HCT116 (cell line): ENCODE measurements around the gene GALNT18. TPM values are rescaled to one million over a fixed set of nuclear protein-coding genes. Genes with fewer than 3 reads are reported as not detected.

Experiments used
- ATAC-seq: fragments of 200-7000 bp; cut with Tn5 transposase; 2 replicates; pipeline ENCODE4 v1.9.1; 2020; ENCODE audit warnings: mild to moderate bottlenecking, moderate library complexity
- BruUV-seq: library from RNA; stranded (reverse); fragments of 400-500 nt; replicated peaks from 2 replicates; lab custom pipeline; 2021; lab: Mats Ljungman, UMichigan
- CTCF ChIA-PET: fragments of 300-600 bp; sonication (Branson Sonifier 250); formaldehyde crosslinking; loops from one replicate; lab custom pipeline; 2021; ENCODE audit warnings: antibody characterized with exemption; lab: Charles Lee
- POLR2A ChIA-PET: fragments of 300-600, 350-600 bp; sonication (Branson Sonifier 250); formaldehyde crosslinking; loops from one replicate; lab custom pipeline; 2021; ENCODE audit warnings: antibody characterized with exemption; lab: Charles Lee
- RAD21 ChIA-PET, 2 experiments: fragments of 300-600 bp; sonication (Branson Sonifier 250); formaldehyde crosslinking; loops; one replicate each; lab custom pipeline; 2023; ENCODE audit warnings: low total read pairs in 2 of 2; ENCODE audit not compliant: uncharacterized antibody in 2 of 2, unreplicated experiment in 2 of 2, low non-redundant PET in 1 of 2; lab: Charles Lee
- DNase-seq: peaks from one replicate; pipeline ENCODE4 v3.0.0-alpha.2; 2010; ENCODE audit warnings: low read depth, low spot score
- H2AFZ ChIP-seq: fragments of 200-600 bp; shearing (Covaris generic), sonication (generic); 2 replicates; pipeline ENCODE4 v1.6.1; 2017; ENCODE audit warnings: low read depth, mixed run types, mixed read lengths, antibody characterized with exemption, low read length; ENCODE audit not compliant: poor library complexity, severe bottlenecking
- H3K27ac ChIP-seq: 2 replicates; pipeline ENCODE4 v1.5.1; 2012; ENCODE audit warnings: low read depth, low read length
- H3K27me3 ChIP-seq: fragments of 200-600 bp; sonication (generic); 2 replicates; pipeline ENCODE4 v1.6.1; 2016; ENCODE audit warnings: mixed run types, low read length, mixed read lengths; ENCODE audit not compliant: insufficient read depth
- H3K36me3 ChIP-seq, 2 experiments: fragments of 200-500 bp in 1 of 2; fragments of 200-600 bp in 1 of 2; sonication (Bioruptor generic) in 1 of 2; sonication (generic) in 1 of 2; 2 replicates each; pipeline versions ENCODE4 v1.5.1 to v1.6.1; 2014 to 2016; ENCODE audit warnings: low read length in 2 of 2, inconsistent platforms in 1 of 2, mixed read lengths in 1 of 2, mixed run types in 1 of 2; ENCODE audit not compliant: insufficient read depth in 2 of 2, control insufficient read depth in 1 of 2
- H3K4me1 ChIP-seq, 2 experiments: fragments of 200-600 bp in 1 of 2; sonication (generic) in 1 of 2; 2 replicates each; pipeline versions ENCODE4 v1.5.1 to v1.6.1; 2012 to 2017; ENCODE audit warnings: low read length in 2 of 2, inconsistent platforms in 1 of 2, mild to moderate bottlenecking in 1 of 2, mixed read lengths in 1 of 2, mixed run types in 1 of 2, moderate library complexity in 1 of 2; ENCODE audit not compliant: insufficient read depth in 2 of 2, control insufficient read depth in 1 of 2
- H3K4me2 ChIP-seq: fragments of 200-600 bp; sonication (generic); 2 replicates; pipeline ENCODE4 v1.6.1; 2017; ENCODE audit warnings: mixed run types, low read length, mixed read lengths
- H3K4me3 ChIP-seq, 2 experiments: fragments of 200-600 bp in 1 of 2; sonication (generic) in 1 of 2; replicated peaks in 1 of 2; 2 replicates each; pipeline ENCODE4 v1.5.1; 2011 to 2016; ENCODE audit warnings: low read length in 2 of 2, control low read depth in 1 of 2, low read depth in 1 of 2, mild to moderate bottlenecking in 1 of 2, mixed read lengths in 1 of 2, mixed run types in 1 of 2
- H3K79me2 ChIP-seq: fragments of 200-600 bp; sonication (generic); 2 replicates; pipeline ENCODE4 v1.6.1; 2017; ENCODE audit warnings: mild to moderate bottlenecking, mixed run types, low read length, moderate library complexity, mixed read lengths; ENCODE audit not compliant: insufficient read depth
- H3K9ac ChIP-seq: fragments of 200-600 bp; sonication (generic); 2 replicates; pipeline ENCODE4 v1.6.1; 2016; ENCODE audit warnings: low read length, mixed read lengths
- H3K9me2 ChIP-seq: fragments of 200-600 bp; sonication (generic), shearing (Covaris generic); 2 replicates; pipeline ENCODE4 v1.6.1; 2017; ENCODE audit warnings: mixed run types, mild to moderate bottlenecking, moderate library complexity; ENCODE audit not compliant: insufficient read depth
- H3K9me3 ChIP-seq, 2 experiments: fragments of 200-500 bp in 1 of 2; fragments of 200-600 bp in 1 of 2; sonication (Bioruptor generic) in 1 of 2; sonication (generic) in 1 of 2; 2 replicates each; pipeline ENCODE4 v1.6.1; 2014 to 2017; ENCODE audit warnings: low read length in 2 of 2, mixed read lengths in 2 of 2, inconsistent platforms in 1 of 2, low read depth in 1 of 2, mild to moderate bottlenecking in 1 of 2, mixed run types in 1 of 2, moderate library complexity in 1 of 2; ENCODE audit not compliant: control insufficient read depth in 1 of 2, insufficient read depth in 1 of 2
- H4K20me1 ChIP-seq: fragments of 200-600 bp; sonication (generic), shearing (Covaris generic); 2 replicates; pipeline ENCODE4 v1.6.1; 2017; ENCODE audit warnings: mixed run types, mild to moderate bottlenecking, moderate library complexity; ENCODE audit not compliant: insufficient read depth
- CEBPB ChIP-seq: IDR thresholded peaks from 2 replicates; pipeline ENCODE4 v1.6.1; 2012; ENCODE audit warnings: low read depth
- EZH2phosphoT487 ChIP-seq: fragments of 200-600 bp; IDR thresholded peaks from 2 replicates; pipeline ENCODE4 v1.6.1; 2018; ENCODE audit warnings: antibody characterized with exemption, borderline replicate concordance
- FOSL1 ChIP-seq: IDR thresholded peaks from 2 replicates; pipeline ENCODE4 v1.6.1; 2012; ENCODE audit warnings: low read depth
- RAD21 ChIP-seq: IDR thresholded peaks from 2 replicates; pipeline ENCODE4 v1.6.1; 2012; ENCODE audit warnings: low read depth, mild to moderate bottlenecking
- SP1 ChIP-seq: IDR thresholded peaks from 2 replicates; pipeline ENCODE4 v1.6.1; 2012; ENCODE audit warnings: low read depth
- SRF ChIP-seq: IDR thresholded peaks from 2 replicates; pipeline ENCODE4 v1.6.1; 2012; ENCODE audit warnings: low read depth
- ZFX ChIP-seq: fragments of 450-650 bp; IDR thresholded peaks from 2 replicates; pipeline ENCODE4 v1.6.1; 2017
- ZNF274 ChIP-seq: fragments of 200-500 bp; sonication (Bioruptor generic); IDR thresholded peaks from 2 replicates; pipeline ENCODE4 v1.6.1; 2014; ENCODE audit warnings: mild to moderate bottlenecking, low read depth, low read length, inconsistent platforms
- intact Hi-C: fragments of 100-400 bp; cut with micrococcal nuclease; formaldehyde crosslinking; loops from 2 replicates; pipeline ENCODE4 v1.10.0; 2022
- total RNA-seq: library from RNA; stranded (reverse); gene quantifications from one replicate; pipeline ENCODE4 v1.2.1, GENCODE V29; 2021; ENCODE audit not compliant: unreplicated experiment
- TF ChIP-seq, protein P1 (sequence below): IDR thresholded peaks from 2 replicates; pipeline ENCODE4 v1.6.1; 2012; ENCODE audit warnings: low read depth
- TF ChIP-seq, protein P2 (sequence below): IDR thresholded peaks from 2 replicates; pipeline ENCODE4 v1.6.1; 2012
- TF ChIP-seq, protein P3 (sequence below): IDR thresholded peaks from 2 replicates; pipeline ENCODE4 v1.6.1; 2011; ENCODE audit warnings: mild to moderate bottlenecking, low read length, moderate library complexity; ENCODE audit not compliant: insufficient replicate concordance; ENCODE audit errors: extremely low read depth

Gene GALNT18
- total RNA-seq, 1 experiment from 2014 or later, result 19.9 TPM

GRCh38 chr11:11366793-11367192 lies 255.0 kb downstream of the GALNT18 start:
- Histone ChIP-seq H3K27ac (no peak overlapping the region), H2AFZ (no peak overlapping the region), H3K79me2 (no peaks in the 10 kb centered on the region), H3K9ac (no peak overlapping the region), H3K27me3 (no peaks in the 10 kb centered on the region), H3K9me2 (no peaks in the 10 kb centered on the region), H4K20me1 (no peaks in the 10 kb centered on the region), H3K4me3 (no peak overlapping the region), H3K9me3 (peaks cover 0 to 4% of the 10 kb centered on the region in 2 experiments; a peak in 1 of 4 replicates), H3K4me2 (no peak overlapping the region), H3K4me1 (no peaks in the 10 kb centered on the region), H3K36me3 (peaks cover 0 to 5% of the 10 kb centered on the region in 2 experiments; a peak in 1 of 4 replicates)
- TF ChIP-seq SP1 (no peak), EZH2phosphoT487 (no peak), FOSL1 (no peak)
- TF ChIP-seq, protein P1, sequence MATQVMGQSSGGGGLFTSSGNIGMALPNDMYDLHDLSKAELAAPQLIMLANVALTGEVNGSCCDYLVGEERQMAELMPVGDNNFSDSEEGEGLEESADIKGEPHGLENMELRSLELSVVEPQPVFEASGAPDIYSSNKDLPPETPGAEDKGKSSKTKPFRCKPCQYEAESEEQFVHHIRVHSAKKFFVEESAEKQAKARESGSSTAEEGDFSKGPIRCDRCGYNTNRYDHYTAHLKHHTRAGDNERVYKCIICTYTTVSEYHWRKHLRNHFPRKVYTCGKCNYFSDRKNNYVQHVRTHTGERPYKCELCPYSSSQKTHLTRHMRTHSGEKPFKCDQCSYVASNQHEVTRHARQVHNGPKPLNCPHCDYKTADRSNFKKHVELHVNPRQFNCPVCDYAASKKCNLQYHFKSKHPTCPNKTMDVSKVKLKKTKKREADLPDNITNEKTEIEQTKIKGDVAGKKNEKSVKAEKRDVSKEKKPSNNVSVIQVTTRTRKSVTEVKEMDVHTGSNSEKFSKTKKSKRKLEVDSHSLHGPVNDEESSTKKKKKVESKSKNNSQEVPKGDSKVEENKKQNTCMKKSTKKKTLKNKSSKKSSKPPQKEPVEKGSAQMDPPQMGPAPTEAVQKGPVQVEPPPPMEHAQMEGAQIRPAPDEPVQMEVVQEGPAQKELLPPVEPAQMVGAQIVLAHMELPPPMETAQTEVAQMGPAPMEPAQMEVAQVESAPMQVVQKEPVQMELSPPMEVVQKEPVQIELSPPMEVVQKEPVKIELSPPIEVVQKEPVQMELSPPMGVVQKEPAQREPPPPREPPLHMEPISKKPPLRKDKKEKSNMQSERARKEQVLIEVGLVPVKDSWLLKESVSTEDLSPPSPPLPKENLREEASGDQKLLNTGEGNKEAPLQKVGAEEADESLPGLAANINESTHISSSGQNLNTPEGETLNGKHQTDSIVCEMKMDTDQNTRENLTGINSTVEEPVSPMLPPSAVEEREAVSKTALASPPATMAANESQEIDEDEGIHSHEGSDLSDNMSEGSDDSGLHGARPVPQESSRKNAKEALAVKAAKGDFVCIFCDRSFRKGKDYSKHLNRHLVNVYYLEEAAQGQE, result peak; percentile 56
- ATAC-seq (no peak), DNase-seq (no peak)
- BruUV-seq, result no TSS peak
- CTCF ChIA-PET, result no interaction called here
- intact Hi-C loops, result no loop called here
- RAD21 ChIA-PET, result no interaction called here
- POLR2A ChIA-PET, result no interaction called here

GRCh38 chr11:11363674-11364073 lies 258.1 kb downstream of the GALNT18 start:
- no peak overlapping the region for H3K9ac ChIP-seq
- no peak overlapping the region for H3K4me3 ChIP-seq
- ChIA-PET CTCF (no interaction called here), RAD21 (no interaction called here), POLR2A (no interaction called here)
- H3K9me3 ChIP-seq, result peaks cover 0 to 4% of the 10 kb centered on the region in 2 experiments; a peak in 1 of 4 replicates
- H3K27me3 ChIP-seq, result no peaks in the 10 kb centered on the region
- ATAC-seq, result no peak
- DNase-seq, result no peak
- no peak overlapping the region for H2AFZ ChIP-seq
- no peaks in the 10 kb centered on the region for H3K79me2 ChIP-seq
- H3K4me1 ChIP-seq, result no peaks in the 10 kb centered on the region
- H3K9me2 ChIP-seq, result no peaks in the 10 kb centered on the region
- intact Hi-C loops, result no loop called here
- H3K27ac ChIP-seq, result no peak overlapping the region
- no TSS peak for BruUV-seq
- H3K36me3 ChIP-seq, result peaks cover 0 to 3% of the 10 kb centered on the region in 2 experiments; a peak in 1 of 4 replicates
- no peak overlapping the region for H3K4me2 ChIP-seq
- no peaks in the 10 kb centered on the region for H4K20me1 ChIP-seq
- TF ChIP-seq, protein P1, result no peak
- TF ChIP-seq SRF, result no peak
- TF ChIP-seq RAD21, result no peak
- no peak for TF ChIP-seq CEBPB
- TF ChIP-seq ZNF274, result no peak
- TF ChIP-seq ZFX, result no peak
- TF ChIP-seq, protein P2, sequence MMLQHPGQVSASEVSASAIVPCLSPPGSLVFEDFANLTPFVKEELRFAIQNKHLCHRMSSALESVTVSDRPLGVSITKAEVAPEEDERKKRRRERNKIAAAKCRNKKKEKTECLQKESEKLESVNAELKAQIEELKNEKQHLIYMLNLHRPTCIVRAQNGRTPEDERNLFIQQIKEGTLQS, result no peak
- TF ChIP-seq, protein P3, sequence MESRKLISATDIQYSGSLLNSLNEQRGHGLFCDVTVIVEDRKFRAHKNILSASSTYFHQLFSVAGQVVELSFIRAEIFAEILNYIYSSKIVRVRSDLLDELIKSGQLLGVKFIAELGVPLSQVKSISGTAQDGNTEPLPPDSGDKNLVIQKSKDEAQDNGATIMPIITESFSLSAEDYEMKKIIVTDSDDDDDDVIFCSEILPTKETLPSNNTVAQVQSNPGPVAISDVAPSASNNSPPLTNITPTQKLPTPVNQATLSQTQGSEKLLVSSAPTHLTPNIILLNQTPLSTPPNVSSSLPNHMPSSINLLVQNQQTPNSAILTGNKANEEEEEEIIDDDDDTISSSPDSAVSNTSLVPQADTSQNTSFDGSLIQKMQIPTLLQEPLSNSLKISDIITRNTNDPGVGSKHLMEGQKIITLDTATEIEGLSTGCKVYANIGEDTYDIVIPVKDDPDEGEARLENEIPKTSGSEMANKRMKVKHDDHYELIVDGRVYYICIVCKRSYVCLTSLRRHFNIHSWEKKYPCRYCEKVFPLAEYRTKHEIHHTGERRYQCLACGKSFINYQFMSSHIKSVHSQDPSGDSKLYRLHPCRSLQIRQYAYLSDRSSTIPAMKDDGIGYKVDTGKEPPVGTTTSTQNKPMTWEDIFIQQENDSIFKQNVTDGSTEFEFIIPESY, result no peak
